ENCODE measurements around the gene CDH13.

The CDH13 gene

DNA sequence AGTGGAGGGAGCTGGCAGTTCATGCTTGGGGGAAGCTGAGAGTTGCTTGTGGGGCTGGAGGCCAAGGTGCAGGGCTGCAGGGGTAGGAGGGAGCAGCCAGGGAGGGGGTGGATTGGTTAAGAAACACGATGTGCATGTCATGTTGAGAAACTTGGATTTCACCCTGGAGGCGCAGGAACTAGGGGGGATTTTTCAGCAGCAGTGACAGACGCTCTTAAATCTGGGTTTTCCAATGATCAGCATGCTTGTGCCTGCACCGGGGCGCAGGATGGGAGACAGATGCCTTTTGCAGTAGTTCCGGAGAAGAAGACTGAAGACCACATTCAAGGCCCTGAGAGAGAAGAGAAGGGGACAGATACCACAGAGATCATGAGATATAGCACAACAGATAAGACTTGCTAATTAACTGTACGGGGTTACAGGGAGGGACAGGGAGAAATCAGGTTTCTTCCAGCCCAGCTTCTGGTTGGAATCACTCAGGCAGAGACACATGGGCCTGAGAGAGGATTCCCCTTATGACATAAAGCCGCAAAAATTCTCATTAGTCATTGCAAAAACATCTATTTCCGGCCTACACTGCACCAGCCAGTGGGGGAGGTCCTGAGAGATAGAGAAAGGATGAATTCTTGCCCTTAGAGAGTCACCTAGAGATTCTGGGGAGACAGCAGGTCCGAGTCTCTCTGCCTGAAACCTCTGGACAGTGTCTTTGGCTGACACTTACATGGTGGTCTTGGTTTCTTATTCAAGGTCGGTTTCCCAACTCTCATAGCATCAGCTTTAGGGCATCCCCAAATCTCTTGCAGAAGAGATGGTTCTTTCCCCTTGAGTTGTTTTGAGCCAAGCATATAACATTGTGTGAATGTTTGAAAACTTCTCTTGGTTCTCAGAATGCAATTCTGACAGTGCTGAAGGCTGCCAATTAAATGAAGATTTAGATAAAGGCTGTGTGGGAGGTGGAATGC lies 27.1 kb downstream of the CDH13 start:
- no peak for DNase-seq

DNA sequence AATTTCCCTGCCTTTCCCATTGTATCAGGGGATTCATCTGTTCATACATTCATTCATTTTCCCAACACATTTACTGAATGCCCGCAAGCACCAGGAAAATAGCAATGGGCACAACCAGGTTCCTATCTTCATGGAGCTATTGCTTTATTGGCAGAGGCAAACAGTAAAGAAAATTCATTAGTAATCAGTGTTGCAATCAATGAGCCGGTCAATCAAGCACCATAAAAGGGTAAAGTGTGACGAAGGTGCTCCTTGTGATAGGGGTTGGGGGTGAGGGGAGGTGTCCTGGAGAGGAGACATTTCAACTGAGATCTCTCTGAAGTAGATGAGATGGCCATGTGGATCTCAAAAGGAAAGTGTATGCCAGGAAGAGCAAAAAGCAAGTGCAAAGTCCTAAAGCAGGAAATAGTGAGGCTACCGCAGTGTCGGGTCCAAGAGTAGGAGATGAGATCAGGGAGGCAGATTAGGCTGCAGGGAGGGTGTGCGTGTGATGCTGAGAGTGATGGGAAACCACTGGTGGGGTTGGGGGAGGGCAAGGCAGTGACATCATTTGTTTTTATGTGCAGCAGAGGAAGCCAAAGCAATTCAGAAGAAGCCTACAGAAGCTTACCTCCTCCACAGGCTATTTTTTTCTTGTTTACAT lies 28.4 kb downstream of the CDH13 start:
- DNase-seq = no peak

DNA sequence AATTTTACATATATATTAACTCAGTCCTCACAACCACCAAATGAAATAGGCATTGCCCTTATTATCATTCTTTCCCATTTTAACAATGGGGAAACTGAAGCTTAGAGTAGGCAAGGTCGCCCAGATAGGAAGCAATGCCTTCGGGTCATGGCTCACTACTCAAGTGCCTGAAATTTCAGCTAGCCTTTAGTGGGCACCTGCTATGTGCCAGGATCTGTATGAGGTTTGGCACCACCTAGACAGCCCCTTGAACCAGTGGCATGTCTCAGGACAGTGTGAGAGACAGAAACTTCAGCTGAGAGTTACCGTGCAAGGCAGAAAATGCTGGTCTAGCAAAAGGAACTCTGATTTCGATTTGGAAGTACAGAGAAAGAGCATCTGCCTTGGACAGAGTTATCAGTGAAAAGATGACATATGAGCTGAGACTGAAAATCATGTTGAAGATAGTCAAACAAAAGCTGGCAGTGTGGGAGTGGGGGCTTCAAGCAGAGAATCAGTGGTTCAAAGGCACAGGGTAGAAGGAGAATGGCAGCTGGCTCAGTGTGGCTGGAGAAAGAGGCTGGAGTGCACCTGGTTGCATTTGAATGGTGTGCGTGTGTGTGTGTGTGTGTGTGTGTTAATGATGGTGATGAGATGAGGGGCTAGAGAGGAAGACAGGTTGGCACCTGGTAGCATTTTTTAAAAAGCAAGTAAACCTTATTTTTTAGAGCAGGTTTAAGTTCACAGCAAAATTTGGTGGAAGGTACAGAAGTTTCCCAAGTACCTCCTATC lies 29.1 kb downstream of the CDH13 start:
- DNase-seq = no peak

DNA sequence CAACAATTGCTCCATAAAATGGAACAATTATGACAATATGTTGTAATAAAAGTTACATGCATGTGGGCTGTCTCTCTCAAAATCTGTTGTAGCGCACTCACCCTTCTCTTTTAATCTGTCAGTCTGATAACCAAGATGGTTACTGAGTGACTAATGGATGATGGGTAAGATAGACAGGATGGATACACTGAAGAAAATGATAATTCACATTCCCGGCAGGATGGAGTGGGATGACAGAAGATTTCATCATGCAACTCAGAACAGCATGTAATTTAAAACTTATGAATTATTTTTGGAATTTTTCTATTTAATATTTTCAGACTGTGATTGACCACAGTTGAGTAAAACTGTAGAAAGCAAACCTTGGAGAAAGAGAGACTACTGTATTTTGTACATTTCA lies 30.5 kb downstream of the CDH13 start:
- no peak for DNase-seq

DNA sequence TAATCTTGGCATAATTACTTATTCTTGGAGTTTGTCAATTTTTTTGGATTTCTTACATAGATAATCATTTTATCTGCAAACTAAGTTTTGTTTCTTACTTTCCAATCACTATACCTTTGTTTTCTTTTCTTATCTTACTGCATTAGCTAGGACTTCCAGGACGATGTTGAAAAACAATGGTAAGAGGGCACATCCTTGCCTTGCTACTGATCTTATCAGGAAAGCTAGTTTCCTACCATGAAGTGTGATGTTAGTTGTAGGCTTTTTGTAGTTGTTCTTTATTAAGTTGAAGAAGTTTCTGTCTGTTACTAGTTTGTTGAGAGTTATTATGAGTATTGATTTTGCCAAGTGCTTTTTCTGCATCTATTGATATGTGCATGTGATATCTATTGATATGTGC lies 31.0 kb downstream of the CDH13 start:
- DNase-seq = no peak

DNA sequence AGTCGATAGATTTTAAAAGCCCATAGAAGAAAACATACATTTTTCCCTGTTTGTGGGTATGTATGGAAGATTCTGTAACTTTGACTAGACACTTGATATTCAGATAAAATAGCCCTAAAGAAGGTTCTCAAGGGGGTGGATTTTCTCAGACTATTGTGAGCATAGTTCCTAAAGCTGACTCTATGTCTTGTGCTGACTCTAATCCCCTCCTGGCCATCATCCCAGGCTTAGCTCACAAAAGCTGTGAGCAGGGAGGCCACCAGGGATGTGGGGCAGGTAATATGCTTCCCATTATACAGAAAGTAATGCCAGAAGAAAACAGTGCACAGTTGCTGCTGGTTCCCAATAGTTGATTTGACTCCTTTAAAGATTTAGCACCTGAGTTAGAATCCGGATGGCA lies 32.0 kb downstream of the CDH13 start:
- DNase-seq = no peak

DNA sequence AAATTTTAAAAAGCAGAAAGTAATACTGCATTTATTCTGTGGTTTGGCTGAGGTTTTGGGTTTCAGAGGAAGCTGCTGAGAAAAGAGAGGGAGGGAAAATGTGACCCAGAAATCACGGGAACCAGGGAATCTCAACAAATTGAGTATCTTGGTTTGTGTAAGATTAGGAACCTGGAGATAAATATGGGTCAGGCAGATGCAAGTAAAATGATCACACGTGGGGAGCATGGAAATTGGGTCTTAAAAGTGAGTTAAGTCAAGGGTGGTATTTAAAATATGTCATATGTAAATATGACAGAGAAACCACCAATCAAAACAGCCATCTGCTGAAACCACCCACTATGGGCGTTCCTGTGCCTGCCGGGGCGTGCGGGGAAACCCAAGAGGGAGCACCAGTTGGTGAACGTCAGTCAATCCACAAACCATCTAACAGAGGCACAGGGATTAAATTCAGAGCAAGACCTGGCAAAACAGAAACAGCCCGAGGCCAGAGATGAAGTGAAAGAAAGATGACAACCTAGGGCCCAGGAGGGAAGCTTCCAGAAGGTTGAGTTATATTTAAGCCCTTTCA lies 33.4 kb downstream of the CDH13 start:
- DNase-seq = no peak

DNA sequence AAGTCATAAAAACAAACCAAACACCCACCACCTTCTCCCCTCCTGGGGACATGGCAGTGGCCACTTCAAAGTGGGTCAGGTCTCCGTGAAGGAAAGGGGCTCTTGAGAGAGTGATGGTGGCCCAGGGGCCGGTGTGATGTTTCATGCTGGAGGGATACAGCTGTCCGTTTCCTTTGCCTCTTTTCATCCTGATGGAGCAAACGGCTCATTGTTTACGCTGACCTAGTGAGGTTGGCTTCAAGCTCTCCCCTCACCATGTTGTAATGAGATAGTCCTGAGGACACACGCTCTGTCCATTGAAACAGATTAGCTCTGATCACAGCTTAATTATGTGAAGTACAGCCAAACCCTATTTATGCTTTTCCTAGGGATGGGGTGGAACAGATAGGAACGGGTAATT lies 34.2 kb downstream of the CDH13 start:
- no peak for DNase-seq

DNA sequence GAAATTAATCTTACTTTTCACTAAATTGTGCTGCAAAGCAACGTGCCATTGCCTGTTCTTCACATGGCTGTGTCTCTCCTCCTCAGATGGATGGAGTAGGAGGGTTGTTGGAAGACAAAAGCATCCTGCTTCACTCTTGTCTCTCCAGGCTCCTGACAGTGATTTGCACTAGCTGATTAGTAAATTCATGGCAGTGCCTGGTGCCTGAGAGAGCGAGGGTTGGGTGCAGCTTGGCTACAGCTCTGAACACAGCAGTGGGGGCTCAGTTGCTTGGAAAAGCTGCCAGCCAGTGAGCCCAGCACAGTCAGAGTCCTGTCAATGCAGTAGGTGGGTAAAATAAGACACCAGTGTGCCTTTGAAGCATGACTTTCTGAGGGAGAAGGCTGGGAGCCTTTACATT lies 37.4 kb downstream of the CDH13 start:
- DNase-seq = no peak

DNA sequence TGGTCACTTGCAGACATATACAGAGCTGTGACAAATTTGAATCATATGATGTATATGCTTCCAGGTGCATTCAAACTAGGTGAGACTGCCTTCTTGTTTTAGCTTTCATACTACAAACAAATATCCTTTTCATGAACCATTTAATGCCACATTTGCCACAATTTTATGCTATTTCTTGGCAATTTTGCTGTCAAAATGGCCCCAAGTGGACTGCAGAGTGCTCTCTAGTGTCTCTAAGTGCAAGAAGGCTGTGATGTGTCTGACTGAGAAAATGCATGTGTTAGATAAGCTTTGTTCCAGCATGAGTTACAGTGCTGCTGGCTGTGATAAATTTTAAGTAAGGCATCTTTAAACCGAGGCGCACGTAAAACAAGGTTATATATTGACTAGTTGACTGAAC lies 38.3 kb downstream of the CDH13 start:
- no peak for DNase-seq

DNA sequence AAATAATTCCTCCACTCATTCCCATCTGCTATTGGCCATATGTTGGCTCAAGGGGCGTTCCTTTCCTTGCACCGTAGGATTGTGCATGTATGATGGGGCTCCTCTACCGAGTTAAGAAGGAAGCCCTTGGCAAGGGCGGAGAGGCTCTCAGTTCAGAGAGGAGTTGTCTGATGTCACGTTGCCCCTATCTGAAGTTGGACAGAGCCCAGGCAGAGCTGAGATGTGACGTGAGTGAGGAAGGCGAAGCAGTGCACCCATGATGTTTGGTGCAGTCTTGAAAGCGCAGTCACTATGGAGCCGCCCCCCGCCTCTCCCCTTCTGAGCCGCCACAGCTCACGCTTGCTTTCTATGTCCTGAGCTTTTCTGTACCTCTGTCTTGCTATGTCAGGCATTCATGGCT lies 40.7 kb downstream of the CDH13 start:
- no peak for DNase-seq

DNA sequence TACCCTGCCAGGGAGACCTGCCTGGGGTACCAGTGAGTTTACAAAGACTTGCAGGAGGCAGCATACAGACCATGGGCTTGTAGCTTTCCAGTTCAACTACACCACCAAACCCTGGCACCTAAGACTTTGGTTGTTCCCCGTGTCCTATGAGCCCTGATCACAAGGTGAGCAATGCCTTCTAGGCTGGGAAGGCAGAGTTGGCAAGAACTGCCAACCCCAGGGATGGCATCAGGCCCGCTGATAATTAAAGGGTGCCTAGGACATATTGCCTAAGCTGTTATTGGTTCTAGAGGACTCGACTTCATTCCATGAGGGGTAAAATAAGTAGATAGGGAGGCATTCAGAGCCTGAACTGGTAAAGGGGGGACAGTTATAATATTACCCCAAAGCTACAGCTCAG lies 41.3 kb downstream of the CDH13 start:
- no peak for DNase-seq

DNA sequence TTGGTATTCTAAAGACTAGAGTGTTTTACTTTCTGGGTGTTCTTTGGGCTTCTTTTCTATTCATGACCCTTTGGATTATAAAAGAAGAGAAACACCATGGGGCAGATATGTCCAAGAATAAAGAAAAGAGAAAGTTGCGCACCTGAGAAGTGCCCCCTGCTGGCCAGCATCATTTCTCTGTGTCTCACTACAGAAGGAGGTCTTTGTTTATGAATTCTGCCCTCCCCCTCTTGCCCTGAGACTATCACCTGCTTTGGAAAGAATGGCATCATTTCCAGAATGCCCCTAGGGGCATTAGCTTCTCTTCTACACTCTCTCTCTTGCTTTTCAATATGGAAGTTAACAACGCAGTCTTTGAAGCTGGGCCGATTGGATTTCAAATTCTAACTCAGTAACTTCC lies 45.0 kb downstream of the CDH13 start:
- no peak for DNase-seq

DNA sequence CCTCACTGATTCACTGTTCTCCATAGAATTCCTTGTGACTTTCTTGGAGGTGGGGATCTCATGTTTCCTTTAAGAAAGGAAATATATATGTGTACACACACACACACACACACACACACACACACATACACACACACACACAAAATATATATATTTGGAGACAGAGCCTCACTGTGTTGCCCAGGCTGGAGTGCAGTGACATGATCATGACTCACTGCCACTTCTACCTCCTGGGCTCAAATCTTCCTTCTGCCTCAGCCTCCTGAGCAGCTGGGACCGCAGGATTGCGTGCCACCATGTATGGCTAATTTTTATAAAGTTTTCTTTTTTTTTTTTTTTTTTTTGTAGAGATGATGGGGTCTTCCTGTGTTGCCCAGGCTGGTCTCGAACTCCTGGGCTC lies 45.9 kb downstream of the CDH13 start:
- DNase-seq = no peak

DNA sequence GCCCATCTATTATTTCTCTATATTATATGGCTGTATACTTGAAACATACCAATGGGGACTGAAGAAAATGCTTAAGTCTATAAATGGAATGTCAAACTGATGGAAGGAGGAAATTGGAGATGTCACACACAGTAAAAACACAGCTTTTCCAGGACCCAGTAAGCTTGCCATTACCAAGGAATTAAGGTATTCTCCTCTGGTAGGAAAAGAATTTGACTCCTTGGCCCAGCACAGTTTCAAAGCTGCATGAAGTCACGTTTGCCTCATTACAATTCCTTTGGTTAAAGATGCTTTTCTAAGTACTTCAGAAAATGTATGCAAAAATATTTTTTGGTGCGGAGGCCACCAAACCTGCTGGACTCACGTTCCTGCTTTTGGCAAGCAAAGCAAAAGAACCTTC lies 48.5 kb downstream of the CDH13 start:
- DNase-seq = no peak

DNA sequence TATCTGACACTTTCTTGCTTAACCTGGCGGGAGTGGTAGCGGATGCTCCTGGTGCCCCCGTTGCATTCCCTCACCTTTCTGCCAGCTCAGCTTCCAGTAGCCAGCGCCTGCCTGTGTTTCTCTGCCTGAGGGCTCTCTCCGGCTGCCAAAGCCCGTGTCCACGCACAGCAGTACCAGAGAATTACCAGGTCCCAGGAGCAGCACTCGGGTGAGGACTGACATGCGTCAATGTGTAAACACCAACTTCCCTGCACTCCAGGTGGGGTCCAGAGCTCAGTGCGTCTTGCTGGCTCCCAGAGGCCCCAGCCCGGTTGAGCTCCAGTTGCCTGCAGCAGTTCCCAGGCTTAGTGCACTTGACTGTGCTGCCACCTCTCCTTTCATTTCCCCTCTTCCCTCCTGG lies 54.8 kb downstream of the CDH13 start:
- no peak for DNase-seq

DNA sequence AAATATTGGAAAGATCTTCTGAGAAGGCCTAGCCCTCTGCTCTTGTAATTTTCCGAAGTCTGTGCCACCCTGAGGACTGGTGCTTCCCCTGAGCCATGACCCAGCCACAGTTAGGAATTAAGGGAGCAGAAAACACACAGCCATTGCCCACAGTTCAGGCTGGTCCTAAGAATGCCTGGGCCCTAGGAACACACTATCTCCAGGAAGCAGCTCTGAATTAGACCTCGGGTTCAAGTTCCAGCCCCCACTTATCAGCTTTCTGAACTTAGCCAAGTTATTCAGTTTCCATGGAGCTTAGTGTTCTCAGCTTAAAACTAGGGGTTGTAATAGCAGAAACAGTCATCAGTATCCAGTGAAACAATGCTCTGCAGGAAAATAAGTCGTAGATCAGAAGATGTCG lies 56.0 kb downstream of the CDH13 start:
- DNase-seq = no peak

DNA sequence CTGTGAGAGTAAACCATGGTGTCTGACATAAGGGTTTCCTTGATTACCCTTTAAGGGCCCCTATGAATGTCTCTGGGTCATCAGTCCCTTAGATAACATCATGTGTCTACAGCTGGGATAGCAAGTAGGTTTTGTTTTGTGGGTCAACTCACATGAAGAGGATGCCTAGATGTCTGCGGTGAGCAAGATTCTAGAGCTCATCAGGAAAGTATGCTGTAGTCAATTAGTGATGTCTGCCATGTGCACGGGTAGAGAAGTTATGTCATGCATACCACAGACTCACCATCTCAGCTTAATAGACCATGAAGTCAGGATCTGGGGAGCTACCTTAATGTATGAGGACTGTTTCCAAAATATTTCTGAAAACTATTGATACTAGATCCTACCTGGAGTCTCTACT lies 57.5 kb downstream of the CDH13 start:
- DNase-seq = no peak

DNA sequence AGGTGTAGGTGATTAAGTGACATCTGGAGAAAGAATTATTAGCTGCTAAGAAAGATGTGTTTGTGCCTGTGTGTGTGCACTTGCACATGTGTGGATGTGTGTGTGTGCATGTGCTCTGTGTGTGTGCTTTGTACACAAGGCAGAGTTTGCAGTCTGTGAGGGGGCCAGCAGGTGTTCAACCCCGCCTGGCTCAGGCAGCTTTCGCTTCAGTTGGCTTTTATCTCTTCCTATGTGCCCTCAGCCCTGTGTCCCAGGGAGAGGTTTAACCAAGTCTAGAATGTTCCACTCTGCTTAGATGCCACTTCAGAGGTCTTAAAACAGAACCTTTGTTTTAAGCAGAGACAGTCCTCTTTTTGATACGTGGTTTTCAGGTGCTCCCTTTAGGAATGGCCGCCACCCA lies 58.8 kb downstream of the CDH13 start:
- no peak for DNase-seq

DNA sequence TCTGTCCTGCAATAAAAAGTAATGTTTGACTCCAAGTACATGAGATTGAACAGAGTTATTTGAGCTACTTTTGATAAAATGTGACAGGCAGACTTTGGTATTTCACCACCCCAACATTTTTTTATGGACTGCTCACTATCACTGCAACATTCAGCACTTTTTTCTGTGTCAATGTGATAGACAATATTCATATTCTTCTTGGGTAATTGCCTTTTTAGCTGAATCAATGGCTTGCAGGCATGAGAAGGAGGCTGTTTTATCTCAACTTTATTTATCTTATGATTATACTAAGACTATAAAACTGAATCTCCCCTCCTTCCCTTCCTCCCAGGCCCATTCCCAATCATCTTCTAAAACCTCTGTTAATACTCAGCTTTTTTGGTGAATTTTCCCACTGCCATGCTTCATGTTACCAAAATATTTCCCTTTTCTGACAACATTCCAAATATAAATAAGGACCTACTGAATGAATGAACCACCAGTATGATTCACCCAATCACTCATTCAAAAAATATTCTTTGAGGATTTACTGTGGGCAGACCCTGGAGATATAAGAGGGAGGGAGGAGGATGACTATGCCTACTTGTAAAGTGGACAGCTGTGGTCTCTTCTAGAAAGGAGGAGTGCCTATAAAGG lies 67.6 kb downstream of the CDH13 start:
- DNase-seq = no peak

DNA sequence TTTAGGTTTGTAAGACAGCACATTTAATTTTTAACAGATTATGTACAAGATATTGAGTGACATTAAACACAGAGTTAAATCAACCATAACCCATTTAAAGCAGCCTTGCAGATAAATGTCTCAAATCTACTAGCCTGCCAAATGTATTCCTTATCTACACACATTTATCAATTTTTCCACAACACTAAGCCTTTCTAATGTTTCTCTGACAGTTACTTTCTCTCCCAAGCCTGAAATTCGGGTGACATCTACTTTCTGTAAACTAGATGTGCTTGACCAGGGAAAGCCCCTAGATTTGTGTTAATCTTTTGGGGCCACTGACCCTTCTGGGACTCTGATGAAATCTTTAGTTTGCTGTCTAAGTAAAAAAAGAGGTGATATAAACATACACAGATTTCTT lies 69.0 kb downstream of the CDH13 start:
- DNase-seq = no peak

DNA sequence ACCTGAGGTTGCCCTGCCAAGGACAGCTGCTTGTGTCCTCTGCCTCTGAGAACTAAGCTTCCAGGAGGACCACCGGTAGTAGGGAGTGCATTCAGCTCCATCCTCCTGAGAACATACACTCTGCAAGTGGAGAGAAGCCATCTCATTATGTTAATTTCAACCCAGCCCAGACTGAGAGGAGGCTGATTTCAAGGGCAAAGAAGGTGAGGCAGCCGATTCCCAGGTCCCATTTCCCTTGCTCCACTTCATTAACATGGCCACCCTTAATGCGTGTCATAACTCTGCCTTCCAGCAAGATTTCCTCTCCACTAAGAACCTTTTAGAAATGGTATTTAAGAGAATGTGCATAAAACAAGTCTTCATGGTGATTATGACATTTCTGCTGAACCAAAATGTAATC lies 72.5 kb downstream of the CDH13 start:
- DNase-seq = no peak
